Panc1 (cell line): ENCODE data around the gene CD80.

Source experiments
- CTCF ChIP-seq: fragments of 450-650 bp; IDR thresholded peaks from 2 replicates; pipeline ENCODE4 v1.5.1; 2017; ENCODE audit warnings: mild to moderate bottlenecking
- SIN3A ChIP-seq: IDR thresholded peaks from 2 replicates; pipeline ENCODE4 v1.6.1; 2012; ENCODE audit warnings: low read depth, mild to moderate bottlenecking, low read length, moderate library complexity, borderline replicate concordance; ENCODE audit not compliant: insufficient read depth
- TCF7L2 ChIP-seq: IDR thresholded peaks from 2 replicates; pipeline ENCODE4 v1.6.1; 2011; ENCODE audit warnings: mild to moderate bottlenecking, low read depth, low read length, inconsistent platforms

GRCh38 chr3:119498186-119499011, 61.0 kb downstream of the CD80 start, which contains the start of gene TIMMDC1:
- TF ChIP-seq CTCF: no peak
- no peak; the same call in 1 of the 2 replicates for TF ChIP-seq SIN3A
- peak; percentile 78 for TF ChIP-seq TCF7L2
